ENCODE measurements around the gene TFDP2. TPM values are rescaled to one million over a fixed set of nuclear protein-coding genes. Genes with fewer than 3 reads are reported as not detected.

TFDP2 gene
- polyA plus RNA-seq, 4 donors: 55.3 to 97.3 (median 87.1) TPM

Other genes starting within 250 kb of the TFDP2 start
- 10 to 100 TPM; 14.8 to 19.7 (median 16.2) TPM for gene GK5, start 76.0 kb upstream of the TFDP2 start, polyA plus RNA-seq (ENCODE audit: insufficient read length in 4 of 4)

All from left renal pelvis (tissue), 4 donors.